T-helper 9 cell (primary cell): ENCODE measurements around the gene ZBTB7A.
A peak's percentile ranks its signal among the peaks of the same experiment; 100 is the strongest.

Experiments used
- DNase-seq: peaks from one replicate; pipeline ENCODE4 v3.0.0-alpha.2; 2020
- total RNA-seq, 2 donors: gene quantifications; one replicate each; lab custom pipeline; 2026; lab: John Stamatoyannopoulos, UW

Gene ZBTB7A
- total RNA-seq = 53.3 to 57.5 reads per million in 2 donors

DNA sequence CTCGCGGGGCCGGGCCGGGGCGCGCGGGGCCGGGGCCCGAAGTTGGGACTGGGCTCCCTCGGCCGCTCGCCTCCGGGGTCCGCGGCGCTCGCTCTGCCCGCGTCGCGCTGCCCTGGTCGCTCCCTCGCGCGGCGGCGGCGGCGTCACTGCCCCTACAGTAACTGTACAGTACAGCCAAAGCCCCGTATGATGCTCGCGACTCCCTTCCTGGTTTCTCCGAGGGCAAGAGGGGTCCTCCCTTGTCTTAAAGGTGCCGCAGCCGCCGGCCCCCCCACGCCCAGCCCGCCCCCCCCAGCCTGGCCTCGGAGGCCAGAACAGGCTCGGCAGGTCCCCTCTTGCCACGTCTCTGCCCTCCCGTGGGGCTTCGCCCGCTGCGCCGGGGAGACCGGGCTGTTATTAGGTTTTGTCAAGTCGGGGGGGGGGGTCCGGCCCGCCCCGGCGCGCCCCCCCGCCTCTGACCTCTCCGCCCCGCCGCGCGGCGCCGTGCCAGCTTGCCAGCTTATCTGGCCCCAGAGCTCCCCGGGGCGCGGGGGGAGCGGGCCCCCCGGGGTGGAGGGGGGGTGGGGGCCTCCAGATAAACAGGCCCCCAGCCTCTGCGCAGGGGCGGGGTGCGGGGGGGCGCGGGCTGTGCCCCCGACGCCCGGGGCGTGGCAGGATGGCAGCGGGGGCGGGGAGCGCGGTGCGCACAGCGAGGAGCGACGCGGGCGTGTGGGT lies at the start of gene ZBTB7A:
ZBTB7A (minus strand) TSS at position 218 of the 714 bp plus-strand sequence. CDS start 11,667 bp downstream, outside the sequence.
- peak; percentile 66 for DNase-seq

GRCh38 chr19:4115818-4116385 lies 49.2 kb upstream of the ZBTB7A start:
- DNase-seq = no peak

DNA sequence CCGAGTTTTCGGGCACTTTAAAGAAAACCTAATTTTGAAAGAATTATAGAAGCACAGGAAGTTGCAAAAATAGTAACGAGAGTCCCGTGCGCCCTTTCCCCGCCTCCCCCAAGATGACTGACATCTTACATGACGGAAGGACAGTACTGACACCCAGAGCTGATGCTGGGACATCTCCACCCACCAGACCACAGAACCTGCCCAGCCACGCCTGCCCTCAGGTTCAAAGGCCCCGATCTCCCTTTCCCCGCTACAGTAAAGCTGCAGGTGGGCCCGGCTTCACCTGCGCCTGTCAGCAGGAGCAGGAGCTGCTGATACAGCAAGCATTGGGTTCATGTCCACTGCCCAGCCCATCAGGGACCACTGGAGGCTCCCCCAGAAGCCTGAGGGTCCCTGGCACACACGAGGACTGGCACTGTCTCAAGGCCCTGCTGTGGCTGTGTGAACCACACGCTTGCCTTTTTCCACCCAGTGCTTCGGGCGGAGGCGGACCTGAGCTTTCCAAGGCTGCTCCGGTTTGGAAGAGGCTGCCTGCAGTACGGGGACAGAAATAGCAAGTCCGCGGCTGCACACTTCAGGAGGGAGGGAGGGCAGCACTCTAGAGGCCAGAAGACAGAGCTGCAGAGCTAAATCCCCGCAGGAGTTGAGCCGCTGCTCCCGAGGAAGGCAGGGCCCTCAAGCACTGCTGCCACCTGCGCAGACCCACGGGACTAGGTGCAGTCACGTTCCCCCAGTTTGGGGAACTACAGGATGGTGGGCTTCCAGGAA lies 48.5 kb upstream of the ZBTB7A start:
- DNase-seq = peak; percentile 48

DNA sequence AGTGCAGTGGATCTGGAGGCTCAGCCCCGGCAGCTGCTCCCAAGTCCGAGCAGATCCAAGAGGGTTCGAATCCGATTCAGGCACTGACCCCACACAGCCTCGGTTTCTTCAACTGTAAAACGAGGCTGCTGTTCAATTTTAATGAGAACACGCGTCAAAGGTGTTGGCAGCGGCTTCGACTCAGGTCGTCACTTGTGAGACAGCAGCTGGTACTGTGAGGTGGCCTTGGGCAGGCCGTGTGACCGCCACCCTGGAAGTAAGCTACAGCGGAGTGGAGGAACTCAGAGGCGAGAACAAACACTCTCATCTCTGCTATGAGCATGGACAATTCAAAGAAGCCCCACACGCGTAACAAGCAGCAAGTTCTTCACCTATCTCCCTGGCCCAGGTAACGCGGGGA lies 47.5 kb upstream of the ZBTB7A start:
- no peak for DNase-seq

GRCh38 chr19:4113398-4114088 lies 46.8 kb upstream of the ZBTB7A start:
- no peak for DNase-seq

GRCh38 chr19:4112367-4112766 lies 45.7 kb upstream of the ZBTB7A start:
- DNase-seq = no peak

GRCh38 chr19:4109626-4109945 lies 42.9 kb upstream of the ZBTB7A start:
- DNase-seq = no peak

- peak; percentile 58 for DNase-seq
These were observed 42.3 kb upstream of the ZBTB7A start for GRCh38 chr19:4108767-4109625.

- no peak for DNase-seq
These were observed 36.4 kb upstream of the ZBTB7A start for GRCh38 chr19:4103080-4103433.

DNA sequence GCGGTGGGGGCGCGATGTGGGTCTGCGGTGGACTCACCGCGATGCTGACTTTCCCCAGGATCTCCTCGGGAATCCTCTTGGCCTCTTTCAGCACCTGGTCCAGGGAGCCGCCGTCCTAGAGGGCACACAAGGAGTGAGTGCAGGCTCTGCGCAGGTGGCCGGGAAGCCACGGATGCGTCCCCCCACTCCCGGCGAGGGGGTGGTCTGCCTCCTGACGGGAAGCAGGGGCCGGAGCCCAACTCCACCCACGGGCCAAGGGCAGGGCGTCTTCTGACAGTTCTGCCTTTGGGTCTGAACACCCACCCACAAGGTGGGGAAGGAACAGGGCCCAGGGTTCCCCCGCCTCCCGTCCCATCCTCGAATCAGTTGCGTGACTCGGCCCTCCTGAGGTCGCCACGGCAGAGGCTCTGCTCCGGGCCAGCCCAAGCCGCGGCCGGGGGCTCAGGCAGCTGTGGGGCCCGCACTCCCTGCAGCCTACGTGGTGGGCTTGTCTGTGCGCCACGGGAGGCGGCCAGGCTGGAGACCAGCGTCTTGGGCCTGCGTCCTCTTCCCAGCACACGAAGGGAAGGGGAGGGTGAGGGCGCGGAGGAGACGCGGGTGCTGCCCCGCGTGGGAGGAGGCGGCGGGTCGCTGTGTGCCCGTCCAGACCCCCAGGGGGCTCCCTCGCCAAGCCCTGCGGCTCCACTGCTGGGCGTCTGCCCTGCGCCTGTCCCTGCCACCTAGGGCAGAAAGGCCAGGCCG lies 35.8 kb upstream of the ZBTB7A start:
- DNase-seq = no peak

DNA sequence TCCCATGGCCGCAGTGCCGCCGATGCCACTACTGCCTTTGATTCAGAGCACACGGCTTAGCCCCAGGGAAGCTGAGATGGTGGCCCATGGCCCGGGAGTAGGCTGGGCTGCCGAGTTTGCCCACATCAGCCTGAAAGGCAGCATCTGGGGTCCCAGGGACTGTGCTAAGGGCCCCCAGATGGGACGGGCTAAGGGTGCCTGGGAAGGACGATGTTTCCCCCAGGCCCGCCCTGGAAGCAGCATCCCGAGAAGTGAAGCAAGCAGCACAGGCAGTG lies 34.7 kb upstream of the ZBTB7A start:
- no peak for DNase-seq

GRCh38 chr19:4100647-4101495 lies 34.2 kb upstream of the ZBTB7A start:
- no peak for DNase-seq

DNA sequence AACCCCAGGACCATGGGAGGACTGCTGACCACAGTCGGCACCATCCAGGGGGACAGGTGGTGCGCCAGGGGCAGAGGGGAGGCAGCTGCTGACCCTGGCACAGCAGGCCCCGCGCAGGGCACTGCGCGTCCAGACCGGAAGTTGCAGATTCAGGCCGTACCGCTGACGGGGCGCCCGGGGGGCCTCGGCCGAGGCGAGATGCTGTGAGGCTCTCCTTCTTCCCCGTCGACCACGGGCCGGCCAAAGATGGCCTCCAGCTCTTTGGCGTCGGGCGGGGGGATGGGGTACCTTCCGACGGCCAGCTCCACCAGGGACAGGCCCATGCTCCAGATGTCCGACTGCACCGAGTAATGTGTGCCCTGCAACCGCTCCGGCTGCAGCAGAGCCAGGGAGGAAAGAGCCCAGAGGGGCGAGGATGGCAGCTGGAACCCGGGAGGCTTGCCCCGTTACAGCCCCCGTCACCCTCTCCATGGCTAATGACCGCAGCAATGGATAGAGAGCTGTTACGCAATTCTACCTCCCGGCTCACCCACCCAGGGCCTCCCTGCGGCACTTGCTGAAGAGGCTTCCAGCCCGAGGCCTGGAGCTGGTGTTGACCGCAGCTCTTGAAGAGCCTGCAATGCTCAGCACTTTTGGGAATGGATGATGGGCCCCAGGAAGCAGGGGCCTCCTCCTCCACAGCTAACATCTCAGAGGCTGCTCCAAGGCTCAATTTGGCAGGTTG lies 32.5 kb upstream of the ZBTB7A start:
- no peak for DNase-seq

DNA sequence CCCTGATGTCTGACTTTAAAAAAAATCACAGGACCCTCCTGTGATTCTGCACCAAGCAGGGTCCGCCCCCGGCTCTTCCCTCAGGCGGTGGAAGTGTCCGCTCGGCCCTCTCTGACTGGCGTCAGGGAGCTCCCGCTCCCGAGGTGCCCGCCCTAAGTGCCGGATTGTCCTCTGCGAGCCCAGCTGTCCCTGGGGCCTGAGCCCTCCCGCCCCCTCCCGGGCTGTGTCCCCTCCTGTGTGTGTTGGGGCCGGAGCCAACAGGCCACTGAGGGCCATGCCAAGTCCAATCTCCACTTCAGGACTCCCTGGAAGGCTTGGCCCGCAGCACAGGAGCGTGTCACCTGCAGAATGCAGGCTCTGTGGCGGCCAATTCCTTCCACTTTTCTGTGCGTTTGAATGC lies 31.8 kb upstream of the ZBTB7A start:
- DNase-seq = no peak

DNA sequence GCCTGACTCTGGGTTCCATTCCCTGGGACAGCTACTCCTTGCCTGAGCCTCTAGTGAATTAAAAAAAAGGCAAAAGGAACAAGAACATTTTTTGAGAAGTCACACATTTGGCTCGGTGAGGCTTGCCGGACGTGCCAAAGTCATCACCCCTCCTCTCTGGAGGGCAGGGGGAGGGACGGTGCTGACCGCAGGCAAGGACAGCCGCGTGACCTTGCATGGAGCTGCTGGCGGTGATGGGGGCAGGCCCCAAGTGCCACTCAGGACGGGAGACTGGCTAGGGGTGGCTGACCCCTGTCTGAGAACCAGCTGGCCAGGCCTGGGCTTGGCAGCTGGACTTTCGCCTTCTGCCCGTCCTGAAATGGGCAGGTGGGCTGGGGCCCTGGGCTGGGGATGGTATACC lies 30.8 kb upstream of the ZBTB7A start:
- DNase-seq = no peak

DNA sequence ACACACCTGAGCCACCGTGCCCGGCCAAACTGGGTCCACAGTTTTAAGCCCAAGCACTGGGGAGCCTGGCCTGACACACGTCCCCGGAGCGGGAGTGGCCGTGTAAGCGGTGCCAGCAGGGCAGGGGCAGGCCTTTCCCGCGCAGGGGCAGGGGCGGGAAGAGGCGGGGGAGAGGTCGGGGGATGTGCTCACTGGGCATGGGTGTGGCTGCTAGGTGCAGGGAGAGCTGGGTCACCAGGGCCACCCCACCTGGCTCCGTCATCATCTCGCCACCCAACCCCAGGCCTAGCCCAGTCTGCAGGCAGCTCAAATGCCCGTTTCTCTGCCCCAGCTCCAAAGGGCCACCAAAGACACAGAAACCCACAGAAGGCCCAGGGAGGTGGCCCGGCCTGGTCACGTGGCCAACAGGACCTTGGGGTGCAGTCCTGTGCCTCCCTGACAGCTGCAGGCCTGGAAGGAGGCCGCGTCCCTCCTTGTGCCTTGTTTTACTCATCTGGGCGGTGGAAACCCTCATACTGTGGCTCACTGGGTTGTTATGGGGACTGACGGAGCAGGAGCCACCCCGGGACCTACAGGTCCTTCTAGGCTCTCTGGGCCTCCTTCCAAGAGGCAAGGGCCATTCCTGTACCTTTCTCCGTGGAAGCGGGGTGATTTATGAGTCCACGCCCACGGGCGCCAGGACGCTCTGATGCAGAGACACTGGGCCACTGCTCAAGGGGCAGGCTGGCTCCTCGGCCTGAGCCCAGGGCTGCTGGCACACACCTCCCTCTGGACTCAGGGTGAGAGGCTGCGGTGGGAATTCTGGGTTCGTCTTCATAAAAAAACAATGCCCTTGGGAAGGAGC lies 29.6 kb upstream of the ZBTB7A start:
- no peak for DNase-seq

GRCh38 chr19:4095488-4095844 lies 28.8 kb upstream of the ZBTB7A start:
- no peak for DNase-seq

DNA sequence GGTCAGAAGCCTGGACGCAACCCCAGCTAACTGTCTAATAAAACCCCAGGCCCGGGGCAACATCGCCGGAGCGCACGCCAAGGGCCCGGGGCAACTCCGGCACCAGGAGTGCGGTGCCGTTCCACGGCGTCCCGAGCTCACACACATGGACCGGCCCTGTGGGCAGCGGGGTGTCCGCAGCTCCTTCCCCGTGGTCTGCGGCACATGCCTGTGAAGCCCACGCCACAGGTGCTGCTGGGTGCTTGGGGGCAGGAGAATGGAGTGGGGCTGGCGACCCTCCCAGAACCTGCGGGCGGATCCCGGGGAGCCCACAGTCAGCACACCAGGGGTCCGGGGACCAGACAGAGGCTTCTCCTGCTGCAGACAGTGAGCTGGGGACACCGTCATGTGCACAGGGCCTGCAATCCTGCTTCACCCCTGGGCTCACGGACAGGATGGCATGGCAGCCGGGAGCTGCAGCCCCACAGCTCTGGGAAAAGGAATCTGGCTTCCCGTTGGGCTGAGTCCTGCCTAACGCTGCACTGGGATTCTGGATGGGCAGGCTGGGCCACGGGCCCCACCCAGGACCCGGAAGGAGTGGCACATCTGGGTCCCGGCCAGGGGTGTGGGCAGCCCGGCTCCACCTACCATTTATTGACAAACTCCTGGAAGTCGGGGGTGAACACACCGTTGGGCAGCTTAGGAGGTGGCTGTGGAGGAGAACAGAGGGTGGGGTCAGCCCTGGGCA lies 28.2 kb upstream of the ZBTB7A start:
- no peak for DNase-seq

DNA sequence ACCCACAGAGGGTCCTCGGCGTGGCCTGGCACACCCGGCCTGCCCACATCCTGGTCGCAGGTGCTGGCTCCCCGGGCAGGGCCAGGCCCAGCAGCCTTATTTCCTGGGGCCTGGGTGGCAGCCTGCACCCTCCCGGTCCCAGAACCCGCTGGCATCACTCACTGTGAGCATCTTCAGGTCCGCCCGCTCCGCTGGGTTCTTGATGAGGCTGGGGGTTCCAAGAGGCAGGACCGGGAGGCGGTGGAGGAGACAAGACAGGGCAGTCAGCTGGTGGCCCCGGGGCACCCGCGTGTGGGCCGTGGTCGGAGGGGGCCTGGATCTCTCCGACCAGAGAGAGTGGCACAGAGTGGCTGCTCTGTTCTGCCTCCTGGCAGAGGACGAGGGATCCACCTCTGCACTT lies 27.6 kb upstream of the ZBTB7A start:
- no peak for DNase-seq
